OCI-LY7 (cell line): ENCODE results near the gene KNDC1. TPM values are rescaled to one million over a fixed set of nuclear protein-coding genes. Genes with fewer than 3 reads are reported as not detected.

Experiments
- BruUV-seq: library from RNA; stranded (reverse); fragments of 400-500 nt; replicated peaks from 2 replicates; lab custom pipeline; 2021; lab: Mats Ljungman, UMichigan
- CTCF ChIA-PET: fragments of 300-600 bp; sonication (Branson Sonifier 250); formaldehyde crosslinking; loops from one replicate; lab custom pipeline; 2022; ENCODE audit warnings: antibody characterized with exemption; ENCODE audit not compliant: unreplicated experiment; lab: Charles Lee
- POLR2A ChIA-PET: fragments of 300-600 bp; sonication (Branson Sonifier 250); formaldehyde crosslinking; loops from one replicate; lab custom pipeline; 2022; ENCODE audit warnings: antibody characterized with exemption; lab: Charles Lee
- DNase-seq: peaks from one replicate; pipeline ENCODE4 v3.0.0-alpha.2; 2015; ENCODE audit warnings: low spot score
- H2AFZ ChIP-seq: fragments of 200-600 bp; sonication (generic), shearing (Covaris generic); 2 replicates; pipeline ENCODE4 v1.6.1; 2014; ENCODE audit warnings: mild to moderate bottlenecking, antibody characterized with exemption, low read length, moderate library complexity
- H3K27ac ChIP-seq: fragments of 200-600 bp; sonication (generic); 2 replicates; pipeline ENCODE4 v1.5.1; 2014; ENCODE audit warnings: mixed run types, low read depth, mild to moderate bottlenecking, moderate library complexity, low read length, inconsistent platforms; ENCODE audit not compliant: poor library complexity, severe bottlenecking
- H3K36me3 ChIP-seq: fragments of 200-600 bp; sonication (generic); 2 replicates; pipeline ENCODE4 v1.6.1; 2014; ENCODE audit warnings: mild to moderate bottlenecking, antibody characterized with exemption, low read length, moderate library complexity, mixed read lengths; ENCODE audit not compliant: insufficient read depth
- H3K4me1 ChIP-seq: fragments of 200-600 bp; sonication (generic); 2 replicates; pipeline ENCODE4 v1.5.1; 2014; ENCODE audit warnings: mild to moderate bottlenecking, low read length; ENCODE audit not compliant: insufficient read depth, poor library complexity, severe bottlenecking
- H3K4me2 ChIP-seq: fragments of 200-600 bp; sonication (generic); 2 replicates; pipeline ENCODE4 v1.6.1; 2014; ENCODE audit warnings: mild to moderate bottlenecking, low read length
- H3K4me3 ChIP-seq: fragments of 200-600 bp; sonication (generic); 2 replicates; pipeline ENCODE4 v1.5.1; 2014; ENCODE audit warnings: mild to moderate bottlenecking, low read depth, low read length; ENCODE audit not compliant: poor library complexity, severe bottlenecking
- H3K79me2 ChIP-seq: fragments of 200-600 bp; sonication (generic); 2 replicates; pipeline ENCODE4 v1.6.1; 2016; ENCODE audit warnings: low read depth, mild to moderate bottlenecking, low read length, moderate library complexity, mixed read lengths; ENCODE audit not compliant: insufficient read depth
- H3K9me2 ChIP-seq: fragments of 200-600 bp; sonication (generic); 2 replicates; pipeline ENCODE4 v1.6.1; 2016; ENCODE audit warnings: mild to moderate bottlenecking, low read length, mixed read lengths; ENCODE audit not compliant: insufficient read depth
- H3K9me3 ChIP-seq: fragments of 200-600 bp; sonication (generic); 2 replicates; pipeline ENCODE4 v1.6.1; 2014; ENCODE audit warnings: mild to moderate bottlenecking, mixed run types, low read length, mixed read lengths
- H4K20me1 ChIP-seq: fragments of 200-600 bp; sonication (generic); 2 replicates; pipeline ENCODE4 v1.6.1; 2014; ENCODE audit warnings: mild to moderate bottlenecking, antibody characterized with exemption, low read length, moderate library complexity, mixed read lengths; ENCODE audit not compliant: insufficient read depth
- CTCF ChIP-seq: fragments of 200-600 bp; sonication (generic); conservative IDR thresholded peaks from 2 replicates; pipeline ENCODE4 v1.5.1; 2014; ENCODE audit warnings: mild to moderate bottlenecking, antibody characterized with exemption, low read length, moderate library complexity, mixed read lengths
- EZH2phosphoT487 ChIP-seq: fragments of 200-600 bp; sonication (generic); IDR thresholded peaks from 2 replicates; pipeline ENCODE4 v1.6.1; 2018; ENCODE audit warnings: low read depth, borderline replicate concordance, mild to moderate bottlenecking, mixed run types, antibody characterized with exemption, low read length, moderate library complexity, mixed read lengths
- intact Hi-C: fragments of 100-400 bp; cut with micrococcal nuclease; formaldehyde crosslinking; loops from one replicate; pipeline ENCODE4 v1.10.0; 2022; ENCODE audit not compliant: unreplicated experiment
- total RNA-seq, 2 experiments: library from RNA; depleted of rRNA in 1 of 2; stranded (reverse); fragments of >200 nt in 1 of 2; shearing (Covaris generic) in 1 of 2; gene quantifications; 2 replicates each; pipeline ENCODE4 v1.2.3, GENCODE V29; 2014 to 2022

The KNDC1 gene
- total RNA-seq, 2 experiments from 2014 or later: not detected

GRCh38 chr10:133198621-133199487, 38.8 kb downstream of the KNDC1 start:
- H3K4me3 ChIP-seq: no peak overlapping the region
- CTCF ChIA-PET: no interaction called here
- no peak overlapping the region for H2AFZ ChIP-seq
- H3K9me2 ChIP-seq: no peaks in the 10 kb centered on the region
- no TSS peak for BruUV-seq
- intact Hi-C loops: no loop called here
- no peaks in the 10 kb centered on the region for H3K36me3 ChIP-seq
- H3K79me2 ChIP-seq: no peaks in the 10 kb centered on the region
- TF ChIP-seq EZH2phosphoT487: no peak
- TF ChIP-seq CTCF: no peak
- no peaks in the 10 kb centered on the region for H4K20me1 ChIP-seq
- no peak overlapping the region for H3K27ac ChIP-seq
- DNase-seq: no peak
- no peak overlapping the region for H3K4me2 ChIP-seq
- POLR2A ChIA-PET: interaction anchor here (0.6 kb wide), 1 partner anchor 92 kb away, joined by 3 read pairs; no protein-coding TSS in a partner anchor
- no peaks in the 10 kb centered on the region for H3K9me3 ChIP-seq
- no peaks in the 10 kb centered on the region for H3K4me1 ChIP-seq

- POLR2A ChIA-PET: no interaction called here
- Histone ChIP-seq H3K4me2 (no peak overlapping the region), H3K4me3 (no peak overlapping the region), H2AFZ (no peak overlapping the region), H3K9me2 (no peaks in the 10 kb centered on the region), H3K79me2 (no peaks in the 10 kb centered on the region), H3K36me3 (no peaks in the 10 kb centered on the region), H3K27ac (no peak overlapping the region), H4K20me1 (no peaks in the 10 kb centered on the region), H3K9me3 (no peaks in the 10 kb centered on the region), H3K4me1 (no peaks in the 10 kb centered on the region)
- intact Hi-C loops: no loop called here
- BruUV-seq: no TSS peak
- no peak for TF ChIP-seq EZH2phosphoT487
- TF ChIP-seq CTCF: no peak
- CTCF ChIA-PET: no interaction called here
- no peak for DNase-seq
Observed at GRCh38 chr10:133199488-133199885, 39.5 kb downstream of the KNDC1 start.

GRCh38 chr10:133199992-133200611, 40.1 kb downstream of the KNDC1 start:
- CTCF ChIA-PET: no interaction called here
- no peak for TF ChIP-seq EZH2phosphoT487
- TF ChIP-seq CTCF: no peak
- no peaks in the 10 kb centered on the region for H4K20me1 ChIP-seq

More at GRCh38 chr10:133199992-133200611, 40.1 kb downstream of the KNDC1 start:
- no peak overlapping the region for H3K4me2 ChIP-seq
- intact Hi-C loops: no loop called here
- no peak overlapping the region for H3K27ac ChIP-seq
- H3K36me3 ChIP-seq: no peaks in the 10 kb centered on the region
- no peak overlapping the region for H2AFZ ChIP-seq
- POLR2A ChIA-PET: no interaction called here
- no peaks in the 10 kb centered on the region for H3K79me2 ChIP-seq
- no TSS peak for BruUV-seq
- H3K4me1 ChIP-seq: no peaks in the 10 kb centered on the region
- no peaks in the 10 kb centered on the region for H3K9me2 ChIP-seq
- DNase-seq: no peak
- no peak overlapping the region for H3K4me3 ChIP-seq
- H3K9me3 ChIP-seq: no peaks in the 10 kb centered on the region
